Measurements from ENCODE around the gene GCM1.

Gene GCM1

GRCh38 chr6:53148684-53149083 is at the start of gene GCM1:
Gene GCM1 (minus strand): TSS chr6:53148841. CDS start chr6:53145632, 3,209 bp downstream.
- Mint-ChIP-seq H3K9me3 (no peaks in the 10 kb centered on the region), H3K27me3 (peaks cover 7% of the 10 kb centered on the region), H3K4me3 (no peak within 1 kb of the TSS), H3K4me1 (no peaks in the 10 kb centered on the region), H3K27ac (no peak within 1 kb of the TSS)
- DNase-seq (no peak), ATAC-seq (no peak)

- ATAC-seq (no peak), DNase-seq (no peak)
- Mint-ChIP-seq H3K9me3 (no peaks in the 10 kb centered on the region), H3K27ac (no peak overlapping the region), H3K4me1 (peaks cover 12% of the 10 kb centered on the region), H3K27me3 (no peaks in the 10 kb centered on the region), H3K4me3 (no peak overlapping the region)
Measured at GRCh38 chr6:53197553-53197952, 48.9 kb upstream of the GCM1 start.

GRCh38 chr6:53195048-53195447 is 46.4 kb upstream of the GCM1 start:
- ATAC-seq (no peak), DNase-seq (no peak)
- Mint-ChIP-seq H3K4me1 (peaks cover 6% of the 10 kb centered on the region), H3K27ac (no peak overlapping the region), H3K9me3 (no peaks in the 10 kb centered on the region), H3K4me3 (no peak overlapping the region), H3K27me3 (no peaks in the 10 kb centered on the region)

GRCh38 chr6:53192682-53193188 is 44.1 kb upstream of the GCM1 start:
- no peaks in the 10 kb centered on the region for H3K27me3 Mint-ChIP-seq
- ATAC-seq (no peak), DNase-seq (no peak)
- no peak overlapping the region for H3K4me3 Mint-ChIP-seq
- no peaks in the 10 kb centered on the region for H3K9me3 Mint-ChIP-seq
- no peak overlapping the region for H3K27ac Mint-ChIP-seq
- H3K4me1 Mint-ChIP-seq: peaks cover 16% of the 10 kb centered on the region

- ATAC-seq: no peak
- Mint-ChIP-seq H3K27me3 (no peaks in the 10 kb centered on the region), H3K27ac (no peak overlapping the region), H3K4me3 (no peak overlapping the region), H3K9me3 (no peaks in the 10 kb centered on the region), H3K4me1 (peaks cover 16% of the 10 kb centered on the region)
- DNase-seq: no peak
Measured at GRCh38 chr6:53189554-53189953, 40.9 kb upstream of the GCM1 start.

GRCh38 chr6:53188833-53189232 is 40.2 kb upstream of the GCM1 start:
- H3K27me3 Mint-ChIP-seq: no peaks in the 10 kb centered on the region
- H3K27ac Mint-ChIP-seq: peak overlapping the region in 1 of 2 donors; percentile 59
- H3K9me3 Mint-ChIP-seq: no peaks in the 10 kb centered on the region
- H3K4me1 Mint-ChIP-seq: peaks cover 16% of the 10 kb centered on the region
- DNase-seq (no peak), ATAC-seq (no peak)
- peak overlapping the region in 1 of 2 donors; percentile 75 for H3K4me3 Mint-ChIP-seq

- Mint-ChIP-seq H3K9me3 (no peaks in the 10 kb centered on the region), H3K4me3 (no peak overlapping the region), H3K27me3 (no peaks in the 10 kb centered on the region), H3K27ac (no peak overlapping the region), H3K4me1 (peaks cover 8% of the 10 kb centered on the region)
- no peak for DNase-seq
- no peak for ATAC-seq
Measured at GRCh38 chr6:53180678-53181077, 32.0 kb upstream of the GCM1 start.

- H3K27me3 Mint-ChIP-seq: no peaks in the 10 kb centered on the region
- peak in 1 of 2 donors; percentile 28 for DNase-seq
- peak overlapping the region; percentile 16 to 90 for H3K27ac Mint-ChIP-seq
- ATAC-seq: peak; percentile 59
- H3K4me3 Mint-ChIP-seq: no peak overlapping the region
- no peaks in the 10 kb centered on the region for H3K9me3 Mint-ChIP-seq
- peaks cover 8% of the 10 kb centered on the region for H3K4me1 Mint-ChIP-seq
Measured at GRCh38 chr6:53179961-53180651, 31.5 kb upstream of the GCM1 start.

- Mint-ChIP-seq H3K4me1 (peaks cover 8% of the 10 kb centered on the region), H3K27me3 (no peaks in the 10 kb centered on the region), H3K9me3 (no peaks in the 10 kb centered on the region), H3K27ac (peak overlapping the region in 1 of 2 donors; percentile 13), H3K4me3 (no peak overlapping the region)
- DNase-seq (no peak), ATAC-seq (no peak)
Measured at GRCh38 chr6:53178837-53179432, 30.3 kb upstream of the GCM1 start.

- H3K27ac Mint-ChIP-seq: no peak overlapping the region
- DNase-seq (no peak), ATAC-seq (no peak)
- H3K4me3 Mint-ChIP-seq: no peak overlapping the region
- H3K27me3 Mint-ChIP-seq: no peaks in the 10 kb centered on the region
- H3K9me3 Mint-ChIP-seq: no peaks in the 10 kb centered on the region
- H3K4me1 Mint-ChIP-seq: peaks cover 4% of the 10 kb centered on the region
Measured at GRCh38 chr6:53175027-53175426, 26.4 kb upstream of the GCM1 start.

- no peaks in the 10 kb centered on the region for H3K4me1 Mint-ChIP-seq
- H3K27me3 Mint-ChIP-seq: no peaks in the 10 kb centered on the region
Measured at GRCh38 chr6:53172468-53172803, 23.8 kb upstream of the GCM1 start.

GRCh38 chr6:53171605-53172467 is 23.2 kb upstream of the GCM1 start:
- Mint-ChIP-seq H3K27me3 (no peaks in the 10 kb centered on the region), H3K9me3 (no peaks in the 10 kb centered on the region), H3K4me3 (no peak overlapping the region), H3K4me1 (no peaks in the 10 kb centered on the region), H3K27ac (no peak overlapping the region)
- DNase-seq (peak; percentile 88 to 90), ATAC-seq (peak; percentile 82)

More at GRCh38 chr6:53172468-53172803, 23.8 kb upstream of the GCM1 start:
- Mint-ChIP-seq H3K9me3 (no peaks in the 10 kb centered on the region), H3K27ac (no peak overlapping the region), H3K4me3 (no peak overlapping the region)
- no peak for DNase-seq
- ATAC-seq: no peak

- Mint-ChIP-seq H3K27me3 (no peaks in the 10 kb centered on the region), H3K9me3 (peaks cover 0 to 5% of the 10 kb centered on the region in 2 donors), H3K4me3 (no peak overlapping the region), H3K4me1 (no peaks in the 10 kb centered on the region), H3K27ac (peak overlapping the region in 1 of 2 donors; percentile 62)
- ATAC-seq: no peak
- DNase-seq: no peak
Measured at GRCh38 chr6:53168516-53169267, 20.1 kb upstream of the GCM1 start.

- ATAC-seq (no peak), DNase-seq (no peak)
- H3K9me3 Mint-ChIP-seq: peaks cover 0 to 5% of the 10 kb centered on the region in 2 donors
Measured at GRCh38 chr6:53165293-53165692, 16.7 kb upstream of the GCM1 start.

GRCh38 chr6:53162606-53163005 is 14.0 kb upstream of the GCM1 start:
- Mint-ChIP-seq H3K9me3 (peaks cover 0 to 5% of the 10 kb centered on the region in 2 donors), H3K4me3 (no peak overlapping the region), H3K4me1 (peaks cover 7% of the 10 kb centered on the region), H3K27me3 (no peaks in the 10 kb centered on the region), H3K27ac (peak overlapping the region in 1 of 2 donors; percentile 13)
- DNase-seq (no peak), ATAC-seq (no peak)

More at GRCh38 chr6:53165293-53165692, 16.7 kb upstream of the GCM1 start:
- no peak overlapping the region for H3K4me3 Mint-ChIP-seq
- peaks cover 7% of the 10 kb centered on the region for H3K4me1 Mint-ChIP-seq
- H3K27me3 Mint-ChIP-seq: no peaks in the 10 kb centered on the region
- no peak overlapping the region for H3K27ac Mint-ChIP-seq
